NCI-H2171 (cell line): ENCODE data around the gene TECPR1.

Experiments
- DNase-seq: peaks from one replicate; lab custom pipeline; 2025; lab: John Stamatoyannopoulos, UW

TECPR1 gene

DNA sequence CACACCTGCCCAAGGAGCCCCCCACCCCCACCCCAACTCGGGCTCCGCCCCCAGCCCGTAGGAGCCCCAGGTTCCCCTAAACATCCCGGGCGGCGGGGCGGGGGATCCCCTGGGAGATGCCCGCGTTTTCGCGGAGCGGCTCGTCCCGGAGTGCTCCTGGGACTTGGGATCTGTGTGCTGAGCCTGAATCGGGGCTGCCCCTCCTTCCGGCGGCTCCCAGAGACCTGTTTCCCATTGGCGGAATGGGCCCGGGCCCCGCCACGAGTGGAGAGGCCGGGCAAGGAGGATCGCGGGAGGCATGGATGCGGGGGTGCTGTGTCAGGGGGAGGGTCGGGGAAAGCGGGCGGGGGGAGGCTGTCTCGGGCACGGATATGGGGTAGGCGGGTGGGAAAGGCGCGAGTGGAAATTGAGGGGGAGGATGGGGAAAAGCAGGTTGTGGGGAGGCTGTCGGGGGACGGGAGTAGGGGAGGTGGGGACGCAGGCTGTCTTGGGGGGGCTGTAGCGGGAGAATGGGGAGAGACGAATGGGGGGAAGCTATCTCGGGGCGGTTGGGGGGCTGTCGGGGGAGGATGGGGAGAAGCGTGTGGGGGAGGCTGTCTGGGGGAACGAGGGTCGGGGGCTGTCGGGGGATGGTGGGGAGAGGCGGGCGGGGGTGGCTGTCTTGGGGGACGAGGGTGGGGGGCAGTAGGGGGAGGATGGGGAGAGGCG is 41.4 kb downstream of the TECPR1 start:
- peak; percentile 67 for DNase-seq

DNA sequence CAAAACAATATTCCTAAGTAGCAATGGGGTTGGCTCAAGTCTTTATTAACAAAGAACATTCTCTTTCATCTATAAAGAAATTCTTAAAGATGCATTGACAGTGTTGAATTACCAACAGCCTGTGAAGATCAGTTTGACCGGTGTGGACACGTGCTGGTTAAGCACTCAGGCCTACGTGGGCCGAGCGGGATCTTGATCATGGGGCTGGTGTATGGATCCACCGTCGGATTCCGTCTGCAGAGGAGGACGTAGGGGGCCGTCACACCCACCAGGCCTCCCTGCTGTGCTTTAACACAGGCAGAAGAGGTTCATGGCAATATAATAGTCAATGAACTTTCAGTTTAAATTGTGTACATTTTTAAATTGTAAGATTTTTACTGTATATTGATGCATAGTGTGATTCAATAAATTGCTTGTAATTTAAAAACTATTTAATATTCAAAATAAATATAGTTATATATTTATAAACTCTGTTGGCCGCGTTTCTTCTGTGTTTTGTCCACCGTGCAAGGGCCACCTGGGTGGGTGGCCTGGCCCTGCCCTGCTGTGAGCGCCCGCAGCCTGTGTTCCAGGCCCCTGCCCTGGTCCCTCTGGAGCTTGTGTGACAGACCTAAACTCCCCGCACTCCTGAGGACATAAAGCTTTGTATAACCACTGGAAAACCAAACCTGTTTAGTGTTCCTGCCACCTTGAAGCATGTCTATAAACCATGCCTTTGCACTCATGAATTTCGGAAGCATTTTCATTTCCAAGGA is 42.7 kb downstream of the TECPR1 start:
- DNase-seq: no peak

DNA sequence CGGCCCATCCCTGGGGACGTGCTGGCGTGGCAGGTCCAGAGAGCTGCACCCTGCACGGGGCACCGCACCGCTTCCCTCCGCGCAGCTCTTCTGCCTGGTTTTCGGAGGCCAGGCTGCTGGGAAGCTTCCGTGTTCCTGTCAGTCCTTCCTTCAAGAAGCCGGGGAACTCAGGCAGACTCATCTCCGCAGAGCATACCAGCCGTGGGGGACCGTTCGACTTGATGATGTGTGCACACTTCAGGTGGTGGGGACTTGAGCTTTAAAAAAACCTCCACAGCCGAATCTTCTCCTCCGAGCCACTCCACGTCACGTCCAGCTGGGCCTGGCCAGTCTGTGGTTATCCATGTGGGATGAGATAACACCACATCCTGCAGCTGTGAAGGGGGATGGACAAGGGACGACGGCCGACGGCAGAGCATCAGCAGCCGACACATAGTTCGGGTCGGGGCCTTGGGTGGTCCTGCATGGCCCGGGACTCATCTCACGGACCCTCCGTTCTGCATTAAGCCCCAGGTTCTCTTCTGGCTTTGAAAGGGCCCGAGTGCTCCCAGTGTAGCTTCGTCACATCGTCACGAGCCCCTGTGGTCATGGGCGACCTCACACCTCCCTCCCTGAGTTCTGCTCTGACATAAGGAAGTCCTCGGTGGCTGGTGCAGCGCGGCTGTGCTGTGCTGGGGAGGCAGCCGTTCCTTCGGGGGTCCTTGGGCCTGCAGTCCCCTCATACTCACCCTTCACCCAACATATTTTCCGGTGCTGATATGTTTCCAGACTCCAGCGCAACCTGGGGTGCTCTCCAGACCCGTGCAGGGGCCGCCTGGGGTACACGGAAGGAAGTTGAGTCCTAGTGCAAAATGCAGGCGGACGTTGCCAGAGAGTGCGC is 45.3 kb downstream of the TECPR1 start:
- DNase-seq: no peak

DNA sequence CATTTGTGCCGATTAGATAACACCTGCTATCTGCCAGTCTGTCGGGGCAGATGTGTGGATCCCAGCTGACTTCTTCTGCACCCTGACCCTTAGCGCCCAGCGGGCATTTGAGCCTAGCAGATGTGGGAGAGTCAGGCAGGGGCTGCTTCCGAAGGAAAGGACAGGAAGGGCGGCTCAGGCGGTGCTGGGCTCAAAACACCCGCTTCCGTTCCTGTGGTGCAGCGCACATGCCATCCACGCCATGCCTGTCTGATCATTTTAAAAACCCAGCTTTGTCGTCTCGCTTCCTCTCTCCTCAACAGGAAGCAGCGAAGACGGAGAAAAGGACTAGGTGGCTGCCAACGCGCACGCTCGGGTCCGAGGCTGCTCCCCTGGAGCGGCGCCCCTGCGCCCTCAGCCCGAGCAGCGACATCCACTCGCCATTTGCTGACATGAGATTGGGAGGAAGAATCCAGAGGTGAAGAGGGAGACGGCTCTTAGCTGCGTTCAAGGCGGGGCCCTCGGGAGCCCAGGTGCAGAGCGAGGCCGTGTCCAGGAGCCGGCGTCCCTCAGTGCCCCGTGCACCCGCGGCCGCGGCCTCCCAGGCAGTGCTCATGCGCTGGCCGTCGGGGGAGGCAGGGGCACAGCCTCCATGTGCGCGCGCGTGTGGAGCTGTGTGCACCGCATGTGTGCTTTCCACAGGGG is 46.7 kb downstream of the TECPR1 start:
- no peak for DNase-seq

- DNase-seq: no peak
Measured at GRCh38 chr7:98204670-98205069, 47.4 kb downstream of the TECPR1 start.

- DNase-seq: no peak
Measured at GRCh38 chr7:98203964-98204605, 47.9 kb downstream of the TECPR1 start.

DNA sequence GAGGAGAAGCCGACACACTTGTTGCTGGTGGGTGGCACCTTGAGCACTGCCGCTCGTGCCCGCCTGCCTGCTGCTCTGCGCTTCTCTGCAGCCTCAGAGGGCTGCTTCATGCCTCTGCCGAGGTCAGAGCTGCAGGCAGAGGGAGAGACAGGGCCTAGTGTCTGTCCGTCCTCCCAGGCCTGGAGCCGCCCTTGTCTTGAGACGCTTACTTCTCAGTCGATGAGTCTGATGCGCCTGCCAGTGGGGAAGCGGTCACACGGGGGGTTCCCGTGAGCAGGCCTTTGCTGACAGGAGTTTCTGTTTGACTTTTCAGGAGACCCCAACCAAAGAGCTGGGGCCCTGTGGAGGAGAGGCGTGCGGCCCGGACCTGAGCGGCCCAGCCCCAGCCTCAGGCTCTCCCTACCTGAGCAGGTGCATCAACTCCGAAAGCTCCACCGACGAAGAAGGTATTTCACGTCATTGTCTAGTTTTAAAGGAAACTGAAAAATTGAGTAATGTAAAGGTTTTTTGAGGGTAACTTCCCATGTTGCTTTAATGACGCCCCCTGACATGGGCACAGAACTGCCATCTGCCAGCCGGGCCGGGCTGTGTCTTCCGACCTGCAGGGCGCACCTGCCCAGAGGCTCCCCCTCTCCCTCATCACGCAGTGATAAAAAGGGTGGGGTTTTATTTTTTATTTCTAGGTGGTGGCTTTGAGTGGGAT is 48.6 kb downstream of the TECPR1 start:
- DNase-seq: no peak

DNA sequence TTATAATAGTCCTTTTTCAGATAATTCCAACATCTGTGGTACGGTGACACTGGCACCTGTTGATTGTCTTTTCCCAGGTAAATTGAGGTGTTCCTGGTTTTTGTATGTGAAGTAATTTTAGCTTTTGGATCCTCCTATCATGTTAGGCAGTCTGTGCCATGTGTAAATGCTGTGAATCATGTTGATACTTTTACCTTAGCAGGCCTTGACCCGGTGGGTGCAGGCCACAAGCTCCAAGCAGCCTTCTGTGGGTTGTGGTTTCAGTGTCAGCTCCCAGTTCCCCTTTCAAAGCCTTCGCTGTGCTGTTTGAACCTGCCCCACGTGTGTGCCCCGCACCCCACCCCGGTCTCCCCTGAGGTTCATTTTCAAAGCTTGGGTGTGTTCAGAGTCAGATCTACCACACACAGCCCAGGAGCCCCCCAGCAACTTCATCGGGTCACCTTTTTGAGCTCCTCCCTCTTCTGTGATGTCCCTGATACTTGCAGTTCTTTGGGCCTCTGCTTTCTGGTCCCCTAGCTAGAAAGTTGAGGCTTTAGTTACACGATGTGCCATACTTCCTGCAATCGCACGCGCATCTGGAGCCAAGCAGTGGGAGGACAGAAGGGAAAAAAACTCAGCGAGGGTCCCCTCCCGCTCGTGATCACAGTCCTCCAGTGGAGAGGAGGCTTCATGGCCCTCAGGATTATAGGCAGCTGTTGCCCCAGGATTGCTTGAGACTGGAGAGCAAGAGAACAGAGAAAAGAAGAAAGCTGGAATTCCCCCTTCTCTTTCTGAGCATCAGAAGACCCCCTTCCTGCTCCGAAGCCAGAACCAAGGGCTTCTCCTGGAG is 49.5 kb downstream of the TECPR1 start:
- DNase-seq: no peak

DNA sequence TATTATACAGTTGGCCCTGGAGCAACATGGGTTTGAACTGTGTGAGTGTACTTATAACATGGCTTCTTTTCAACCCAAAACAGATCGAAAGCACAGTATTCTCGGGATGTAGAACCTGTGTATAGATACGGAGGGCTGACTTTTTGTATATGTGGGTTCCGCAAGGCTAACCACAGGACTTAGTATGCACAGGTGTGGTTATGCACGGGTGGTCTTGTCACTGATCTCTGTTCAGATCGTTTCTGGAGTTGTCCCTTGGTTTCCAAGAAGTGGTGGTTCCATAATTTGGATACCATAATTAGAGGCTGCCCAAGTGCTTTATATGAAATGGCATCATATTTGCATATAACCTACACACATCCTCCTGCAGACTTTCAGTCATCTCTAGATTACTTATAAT is 51.7 kb downstream of the TECPR1 start:
- DNase-seq: no peak

DNA sequence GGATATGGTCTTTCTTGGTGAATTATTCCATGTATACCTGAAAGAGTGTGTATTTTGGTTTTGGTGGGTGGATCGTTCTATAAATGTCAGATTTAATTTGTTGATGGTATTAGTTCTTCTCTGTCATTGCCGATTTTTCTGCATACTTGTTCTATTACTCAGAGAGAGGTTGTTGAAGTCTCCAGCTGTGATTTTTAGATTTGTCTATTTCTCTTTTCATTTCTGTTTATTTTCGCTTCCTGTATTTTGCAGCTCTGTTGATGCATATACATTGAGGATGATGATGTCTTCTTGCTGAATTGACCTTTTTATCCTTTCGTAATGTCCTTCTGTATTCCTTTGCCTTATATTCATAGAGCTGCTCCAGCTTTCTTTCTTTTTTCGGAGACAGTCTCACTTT is 52.9 kb downstream of the TECPR1 start:
- no peak for DNase-seq

DNA sequence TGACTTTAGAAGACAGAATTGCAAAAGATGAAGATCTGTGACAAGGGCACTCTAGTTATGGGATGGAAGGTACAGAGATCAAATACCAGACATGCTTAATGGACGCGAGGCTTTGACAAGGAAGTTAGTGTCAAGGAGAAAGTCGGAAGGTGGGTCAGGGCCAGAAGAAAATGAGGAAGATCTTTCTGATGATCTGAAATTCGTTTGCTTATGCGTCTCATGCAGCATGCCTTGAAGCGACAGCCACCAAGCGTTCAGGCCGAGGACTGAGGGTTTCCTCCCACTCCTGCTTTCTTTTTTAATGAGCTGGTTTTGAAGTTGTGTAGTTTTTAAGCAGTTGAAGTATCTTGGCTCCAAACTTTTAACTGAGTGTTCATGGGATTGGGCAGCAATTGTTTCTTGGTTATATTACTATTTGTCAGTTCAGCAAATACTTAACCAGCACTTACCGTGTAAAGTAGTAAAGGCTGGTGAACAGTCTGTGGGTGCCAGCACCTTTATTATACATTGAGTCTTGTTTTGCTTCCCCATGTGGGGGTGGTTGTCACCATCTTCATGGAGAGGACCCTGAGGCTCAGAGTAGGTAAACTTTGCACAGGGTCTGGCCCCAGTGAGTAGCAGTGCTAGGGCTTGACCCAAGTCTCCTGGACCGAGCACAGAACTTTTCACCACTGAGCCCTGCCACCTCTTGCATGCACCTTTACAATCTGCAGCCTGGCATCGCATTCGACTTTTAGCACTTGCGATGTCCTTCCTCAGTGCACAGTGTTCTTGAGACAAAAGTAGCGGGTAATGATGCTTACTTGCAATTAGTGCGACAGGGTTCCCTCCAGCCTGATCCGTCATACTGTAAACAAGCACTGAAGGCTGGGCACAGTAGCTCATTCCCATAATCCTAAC is 55.1 kb downstream of the TECPR1 start:
- DNase-seq: no peak

- no peak for DNase-seq
Measured at GRCh38 chr7:98194672-98195457, 57.2 kb downstream of the TECPR1 start.

DNA sequence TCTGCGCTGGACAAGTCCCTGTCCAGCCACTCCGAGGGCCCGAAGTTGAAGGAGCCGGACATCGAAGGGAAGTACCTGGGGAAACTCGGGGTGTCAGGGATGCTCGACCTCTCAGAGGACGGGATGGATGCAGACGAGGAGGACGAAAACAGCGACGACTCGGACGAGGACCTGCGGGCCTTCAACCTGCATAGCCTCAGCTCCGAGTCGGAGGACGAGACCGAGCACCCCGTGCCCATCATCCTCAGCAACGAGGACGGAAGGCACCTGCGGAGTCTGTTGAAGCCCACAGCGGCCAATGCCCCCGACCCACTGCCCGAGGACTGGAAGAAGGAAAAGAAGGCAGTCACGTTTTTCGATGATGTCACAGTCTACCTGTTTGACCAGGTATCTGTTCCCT is 57.8 kb downstream of the TECPR1 start:
- DNase-seq: no peak

GRCh38 chr7:98193474-98194180 is 58.4 kb downstream of the TECPR1 start:
- DNase-seq: no peak

- no peak for DNase-seq
Measured at GRCh38 chr7:98192781-98193457, 59.1 kb downstream of the TECPR1 start.

- DNase-seq: no peak
Measured at GRCh38 chr7:98191668-98192431, 60.2 kb downstream of the TECPR1 start.
